Prostate gland (tissue), 2 donors: ENCODE results near the gene UBE4B.

Experiments
- POLR2A ChIP-seq: fragments of 450-650 bp; IDR thresholded peaks from one replicate; pipeline ENCODE4 v1.6.1; 2016; ENCODE audit warnings: antibody characterized with exemption, mild to moderate bottlenecking
- POLR2AphosphoS5 ChIP-seq: sonication (generic); formaldehyde crosslinking; IDR thresholded peaks from one replicate; pipeline ENCODE4 v1.6.1; 2017; ENCODE audit warnings: antibody characterized with exemption
- TF ChIP-seq, protein P1 (sequence below), 4 experiments: fragments of 200-600 bp in 2 of 4; fragments of 450-650 bp in 2 of 4; sonication (generic) in 2 of 4; IDR thresholded peaks; 1 replicate in 3 of 4; 2 replicates in 1 of 4; pipeline ENCODE4 v1.5.1; 2016 to 2019; ENCODE audit warnings: antibody characterized with exemption in 4 of 4, mild to moderate bottlenecking in 2 of 4, moderate library complexity in 2 of 4

DNA sequence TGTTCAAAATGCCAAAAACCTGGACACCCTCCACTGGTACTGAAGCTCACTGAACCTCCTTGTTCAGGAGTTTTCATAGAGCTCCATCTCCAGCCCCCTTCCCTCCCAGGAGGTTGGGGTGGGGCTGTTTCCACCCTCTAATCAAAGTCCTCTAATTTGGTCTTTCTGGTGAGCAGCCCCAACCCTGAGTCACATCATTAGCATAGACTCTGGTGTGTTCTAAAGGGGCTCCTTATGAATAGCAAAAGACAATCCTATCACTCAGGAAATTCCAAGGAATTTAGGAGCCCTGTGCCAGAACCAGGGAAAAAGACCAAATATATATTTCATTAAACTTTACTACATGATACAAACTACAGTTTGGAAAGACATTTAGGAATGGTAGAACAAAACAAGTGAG lies 13.2 kb upstream of the UBE4B start:
- TF ChIP-seq, protein P1, sequence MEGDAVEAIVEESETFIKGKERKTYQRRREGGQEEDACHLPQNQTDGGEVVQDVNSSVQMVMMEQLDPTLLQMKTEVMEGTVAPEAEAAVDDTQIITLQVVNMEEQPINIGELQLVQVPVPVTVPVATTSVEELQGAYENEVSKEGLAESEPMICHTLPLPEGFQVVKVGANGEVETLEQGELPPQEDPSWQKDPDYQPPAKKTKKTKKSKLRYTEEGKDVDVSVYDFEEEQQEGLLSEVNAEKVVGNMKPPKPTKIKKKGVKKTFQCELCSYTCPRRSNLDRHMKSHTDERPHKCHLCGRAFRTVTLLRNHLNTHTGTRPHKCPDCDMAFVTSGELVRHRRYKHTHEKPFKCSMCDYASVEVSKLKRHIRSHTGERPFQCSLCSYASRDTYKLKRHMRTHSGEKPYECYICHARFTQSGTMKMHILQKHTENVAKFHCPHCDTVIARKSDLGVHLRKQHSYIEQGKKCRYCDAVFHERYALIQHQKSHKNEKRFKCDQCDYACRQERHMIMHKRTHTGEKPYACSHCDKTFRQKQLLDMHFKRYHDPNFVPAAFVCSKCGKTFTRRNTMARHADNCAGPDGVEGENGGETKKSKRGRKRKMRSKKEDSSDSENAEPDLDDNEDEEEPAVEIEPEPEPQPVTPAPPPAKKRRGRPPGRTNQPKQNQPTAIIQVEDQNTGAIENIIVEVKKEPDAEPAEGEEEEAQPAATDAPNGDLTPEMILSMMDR (IDR thresholded peaks at IDR 0.05), result no peak
- TF ChIP-seq POLR2AphosphoS5, result no peak
- TF ChIP-seq POLR2A, result no peak
